Psoas muscle (tissue), 8 donors: Measurements from ENCODE around the gene PGM2L1. TPM values are rescaled to one million over a fixed set of nuclear protein-coding genes. Genes with fewer than 3 reads are reported as not detected.

ENCODE experiments used
- ATAC-seq, 4 donors: fragments of 200-7000 bp; cut with Tn5 transposase; one replicate each; pipeline ENCODE4 v1.9.1; 2020; ENCODE audit warnings: moderate library complexity in 3 of 4, mild to moderate bottlenecking in 2 of 4
- DNase-seq, 2 donors: peaks; one replicate each; pipeline ENCODE4 v3.0.0-alpha.2; 2020
- H3K27ac ChIP-seq: fragments of 200-600 bp; one replicate; pipeline ENCODE4 v1.8.0; 2022
- H3K27me3 ChIP-seq, 3 donors: fragments of 200-600 bp in 1 of 3; one replicate each; pipeline versions ENCODE4 v1.6.1 to v1.8.0; 2013 to 2022; ENCODE audit warnings: low read length in 2 of 3, mild to moderate bottlenecking in 2 of 3, moderate library complexity in 1 of 3; ENCODE audit not compliant: insufficient read depth in 3 of 3
- H3K36me3 ChIP-seq, 2 donors: fragments of 200-600 bp in 1 of 2; one replicate each; pipeline versions ENCODE4 v1.6.1 to v1.8.0; 2013 to 2022; ENCODE audit warnings: low read depth in 1 of 2, mild to moderate bottlenecking in 1 of 2, moderate library complexity in 1 of 2; ENCODE audit not compliant: insufficient read depth in 1 of 2
- H3K4me1 ChIP-seq: fragments of 200-600 bp; one replicate; pipeline ENCODE4 v1.8.0; 2022
- H3K4me3 ChIP-seq: fragments of 200-600 bp; one replicate; pipeline ENCODE4 v1.8.0; 2022; ENCODE audit warnings: mild to moderate bottlenecking
- H3K9me3 ChIP-seq: fragments of 200-600 bp; one replicate; pipeline ENCODE4 v1.8.0; 2022
- WGBS, 3 donors: extraction: QIAGEN DNeasy Blood & Tissue Kit; methylation state at CpG; one replicate each; pipeline versions ENCODE4 v1.1.6 to v1.1.7; 2013; 5-methylcytosine and 5-hydroxymethylcytosine counted together
- intact Hi-C, 2 donors: fragments of 100-400 bp; cut with DNase I; formaldehyde crosslinking; loops; one replicate each; pipeline versions ENCODE4 v1.11.0 to v1.14.2; 2022
- polyA plus RNA-seq, 3 donors: library from polyadenylated mRNA; stranded (reverse); fragments of 200-250 nt; gene quantifications; one replicate each; pipeline ENCODE4 v1.2.3, GENCODE V29; 2013
- total RNA-seq, 4 donors: library from RNA; stranded (reverse); fragmentation: NEBNext Ultra II Directional in 2 of 4; extraction: Animal tissue kit (Norgen Biotek cat#: 25700) in 2 of 4; gene quantifications; one replicate each; pipeline versions ENCODE4 v1.2.1 to v1.2.4, GENCODE V29; 2021 to 2023
- TF ChIP-seq, protein P1 (sequence below): fragments of 200-600 bp; IDR thresholded peaks from one replicate; pipeline ENCODE4 v1.8.0; 2022; ENCODE audit warnings: antibody characterized with exemption
- donor health status: healthy with polysubstance abuse.
- donor health status: DM: no; HTN: no; CAD: no; lungs with moderate emphysema.
- donor health status: Bipolar disorder and iron deficiency.
- donor health status: healthy.
- donor health status: DM: yes; HTN: yes; CAD: no.
- donor health status: DM: no; HTN: no; CAD: no.
- donor health status: DM: no; HTN: no; CAD: no.
- donor health status: DM: yes; HTN: yes; CAD: no.

The PGM2L1 gene
- total and polyA plus RNA-seq, 7 donors = 2.8 to 10.9 (median 9.7) TPM

DNA sequence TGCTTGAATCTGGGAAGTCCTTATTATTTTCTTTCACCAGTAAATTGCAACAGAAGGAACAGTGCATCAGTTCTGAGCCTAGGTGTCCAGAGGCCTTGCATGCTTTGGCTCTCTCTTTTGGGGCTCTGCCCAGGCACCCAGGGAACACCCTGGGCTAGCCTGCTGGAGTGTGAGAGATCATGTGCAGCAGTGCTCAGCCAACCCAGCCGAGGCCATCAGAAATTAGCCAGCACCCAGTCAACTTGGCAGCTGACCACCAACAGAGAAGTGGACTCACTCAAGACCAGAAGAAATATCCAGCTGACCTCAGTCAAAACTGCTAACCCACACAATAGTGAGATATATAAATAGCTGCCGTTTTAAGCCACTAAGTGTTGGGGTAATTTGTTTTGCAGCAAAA, 75.6 kb downstream of the PGM2L1 start:
- intact Hi-C loops = loop anchor here in 1 of 2 donors (5.0 kb wide), 2 partner anchors 65 to 125 kb away; no protein-coding TSS in a partner anchor
- 9 to 33% (median 16%) methylated on average over 2 of the region's 2 CpGs for WGBS, 3 donors
- Histone ChIP-seq H3K27ac (peak overlapping the region; percentile 61), H3K4me1 (peaks cover 51% of the 10 kb centered on the region), H3K36me3 (no peaks in the 10 kb centered on the region), H3K27me3 (no peaks in the 10 kb centered on the region), H3K4me3 (no peak overlapping the region), H3K9me3 (no peaks in the 10 kb centered on the region)
- DNase-seq (peak; percentile 80 to 92), ATAC-seq (peak; percentile 47 to 85 (median 68))
- TF ChIP-seq, protein P1, sequence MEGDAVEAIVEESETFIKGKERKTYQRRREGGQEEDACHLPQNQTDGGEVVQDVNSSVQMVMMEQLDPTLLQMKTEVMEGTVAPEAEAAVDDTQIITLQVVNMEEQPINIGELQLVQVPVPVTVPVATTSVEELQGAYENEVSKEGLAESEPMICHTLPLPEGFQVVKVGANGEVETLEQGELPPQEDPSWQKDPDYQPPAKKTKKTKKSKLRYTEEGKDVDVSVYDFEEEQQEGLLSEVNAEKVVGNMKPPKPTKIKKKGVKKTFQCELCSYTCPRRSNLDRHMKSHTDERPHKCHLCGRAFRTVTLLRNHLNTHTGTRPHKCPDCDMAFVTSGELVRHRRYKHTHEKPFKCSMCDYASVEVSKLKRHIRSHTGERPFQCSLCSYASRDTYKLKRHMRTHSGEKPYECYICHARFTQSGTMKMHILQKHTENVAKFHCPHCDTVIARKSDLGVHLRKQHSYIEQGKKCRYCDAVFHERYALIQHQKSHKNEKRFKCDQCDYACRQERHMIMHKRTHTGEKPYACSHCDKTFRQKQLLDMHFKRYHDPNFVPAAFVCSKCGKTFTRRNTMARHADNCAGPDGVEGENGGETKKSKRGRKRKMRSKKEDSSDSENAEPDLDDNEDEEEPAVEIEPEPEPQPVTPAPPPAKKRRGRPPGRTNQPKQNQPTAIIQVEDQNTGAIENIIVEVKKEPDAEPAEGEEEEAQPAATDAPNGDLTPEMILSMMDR = no peak

DNA sequence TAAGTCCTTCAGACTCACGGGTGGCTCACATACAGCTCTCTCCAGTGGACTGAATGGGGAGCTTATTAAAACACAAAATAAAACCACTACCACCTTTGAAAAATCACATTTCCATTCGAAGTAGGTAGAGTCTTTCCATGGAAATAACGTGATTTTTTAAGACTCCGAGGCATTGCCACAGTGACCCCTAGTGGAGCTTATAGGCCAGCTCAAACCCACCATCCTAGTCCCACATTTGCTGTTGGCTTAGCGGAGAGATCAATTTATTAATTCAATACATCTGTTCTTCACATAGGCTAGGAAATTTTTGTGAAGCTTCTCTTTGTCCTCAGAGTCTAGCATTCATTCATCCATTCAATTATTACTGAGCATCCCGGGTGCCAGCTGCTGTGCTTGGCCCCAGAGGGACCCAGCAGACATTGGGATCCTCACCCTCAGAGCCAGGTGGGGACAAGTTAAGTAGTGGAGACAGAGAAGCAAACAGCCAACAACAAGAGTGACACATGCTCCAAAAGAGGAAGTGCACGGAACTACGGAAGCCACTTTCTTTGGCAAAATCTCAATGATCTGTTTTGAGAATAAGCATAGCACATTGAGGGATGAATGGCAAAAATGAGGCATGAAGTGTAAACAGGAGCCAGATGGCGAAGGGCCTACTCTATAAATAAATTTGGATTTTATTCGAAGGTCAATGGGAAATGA, 76.6 kb downstream of the PGM2L1 start:
- Histone ChIP-seq H3K9me3 (peaks cover 3% of the 10 kb centered on the region), H3K4me3 (no peak overlapping the region), H3K36me3 (no peaks in the 10 kb centered on the region), H3K27me3 (no peaks in the 10 kb centered on the region), H3K4me1 (peaks cover 51% of the 10 kb centered on the region), H3K27ac (peak overlapping the region; percentile 61)
- intact Hi-C loops = loop anchor here in 1 of 2 donors (5.0 kb wide), 2 partner anchors 64 to 126 kb away; no protein-coding TSS in a partner anchor
- TF ChIP-seq, protein P1 = peak; percentile 44
- 26 to 32% (median 29%) methylated on average over 10 of the region's 10 CpGs for WGBS, 3 donors
- no peak for DNase-seq
- no peak for ATAC-seq

DNA sequence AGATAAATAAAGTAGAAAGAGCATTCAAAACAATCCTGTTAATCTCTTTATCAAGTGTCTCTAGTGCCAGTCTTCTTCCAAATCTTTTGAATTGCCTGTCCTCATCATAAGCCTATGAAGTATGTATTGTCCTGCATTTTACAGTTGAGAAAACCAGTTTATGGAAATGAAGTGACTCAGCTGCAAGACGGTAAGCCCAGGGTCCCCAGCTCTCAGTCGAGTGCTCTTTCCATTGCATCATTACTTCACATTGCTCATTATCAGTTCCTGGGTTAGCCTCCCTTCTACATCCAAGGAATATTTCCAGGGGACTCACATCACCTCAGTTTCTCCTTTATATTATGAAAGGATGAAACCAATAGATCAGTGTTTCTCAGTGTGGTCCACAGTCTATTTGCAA, 77.7 kb downstream of the PGM2L1 start:
- DNase-seq = no peak
- Histone ChIP-seq H3K4me3 (no peak overlapping the region), H3K27ac (no peak overlapping the region), H3K9me3 (peaks cover 8% of the 10 kb centered on the region), H3K27me3 (no peaks in the 10 kb centered on the region), H3K4me1 (peaks cover 43% of the 10 kb centered on the region), H3K36me3 (no peaks in the 10 kb centered on the region)
- TF ChIP-seq, protein P1 = no peak
- intact Hi-C loops = loop anchor here in 1 of 2 donors (5.0 kb wide), 2 partner anchors 63 to 127 kb away; no protein-coding TSS in a partner anchor
- no peak for ATAC-seq
- 63 to 77% (median 74%) methylated on average over 2 of the region's 2 CpGs for WGBS, 3 donors

DNA sequence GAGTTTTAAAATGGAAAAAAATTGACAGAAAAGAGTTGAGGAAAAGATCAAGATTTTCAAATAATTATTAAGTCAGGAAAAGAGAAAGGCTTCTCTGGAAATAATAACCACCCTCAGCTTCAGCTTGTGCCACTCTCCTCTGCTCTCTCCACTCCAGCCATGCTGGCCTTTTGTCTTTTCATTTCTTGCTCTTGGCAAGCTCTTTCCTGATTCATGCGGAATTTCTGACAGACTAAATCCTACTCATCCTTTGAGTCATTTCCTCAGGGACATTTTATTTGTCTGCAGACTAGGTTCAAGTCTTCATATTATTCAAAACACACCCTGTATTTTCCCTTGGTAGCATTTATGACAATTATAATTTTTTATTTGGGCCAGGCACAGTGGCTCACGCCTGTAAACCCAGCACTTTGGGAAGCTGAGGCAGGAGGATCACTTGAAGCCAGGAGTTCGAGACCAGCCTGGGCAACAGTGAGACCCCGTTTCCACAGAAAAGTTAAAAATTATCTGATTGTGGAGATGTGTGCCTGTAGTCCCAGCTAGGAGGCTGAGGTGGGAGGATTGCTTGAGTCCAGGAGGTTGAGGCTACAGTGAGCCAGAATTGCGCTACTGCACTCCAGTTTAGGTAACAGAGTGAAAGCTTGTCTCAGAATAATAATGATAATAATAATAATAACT, 79.0 kb downstream of the PGM2L1 start:
- Histone ChIP-seq H3K9me3 (peaks cover 8% of the 10 kb centered on the region), H3K4me1 (peaks cover 36% of the 10 kb centered on the region), H3K36me3 (no peaks in the 10 kb centered on the region), H3K27ac (no peak overlapping the region), H3K4me3 (no peak overlapping the region), H3K27me3 (no peaks in the 10 kb centered on the region)
- WGBS, 3 donors = 69 to 72% (median 70%) methylated on average over 5 of the region's 5 CpGs
- DNase-seq (no peak), ATAC-seq (peak; percentile 26 to 62 (median 37))
- intact Hi-C loops = no loop called here
- TF ChIP-seq, protein P1 = no peak
